Measurements from ENCODE around the gene HRH2.

DNA sequence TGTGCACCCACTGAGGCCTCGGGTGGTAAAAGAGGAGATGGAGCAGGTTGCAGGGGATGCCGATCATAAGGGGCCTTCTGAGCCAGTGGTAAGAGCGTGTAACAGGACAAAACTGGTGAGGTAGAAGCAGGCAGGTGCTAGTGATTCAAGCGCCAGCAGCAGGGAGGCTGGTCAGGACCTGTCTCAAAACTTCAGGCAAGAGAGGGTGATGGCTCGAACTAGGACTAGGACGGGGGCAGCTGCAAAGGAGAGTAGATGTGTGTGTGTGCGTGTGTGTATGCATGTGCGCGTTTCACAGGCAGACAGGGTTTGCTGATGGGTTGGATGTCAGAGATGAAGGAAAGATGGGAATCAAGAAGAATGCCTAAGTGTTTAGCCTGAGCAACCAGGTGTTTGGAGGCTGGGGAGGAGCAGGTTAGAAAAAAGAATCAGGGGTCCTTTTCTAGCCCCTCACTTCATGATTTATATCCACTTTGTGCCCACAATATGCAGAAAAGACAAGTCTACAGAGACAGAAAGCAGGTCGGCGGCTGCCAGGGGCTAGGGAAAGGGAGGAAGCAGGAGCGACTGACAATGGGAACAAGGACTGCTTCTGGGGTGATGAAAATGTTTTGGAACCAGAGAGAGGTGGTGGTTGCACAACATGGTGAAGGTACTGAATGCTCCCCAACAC is 15.2 kb downstream of the HRH2 start:
- TF ChIP-seq EZH2 (IDR thresholded peaks at IDR 0.05): no peak
- no peak for TF ChIP-seq FOXP2 (optimal IDR thresholded peaks at IDR 0.05; ENCODE audit: control extremely low read depth, extremely low read length, insufficient read depth)

All from SK-N-MC (cell line).